Measurements from ENCODE around the gene ATXN10.
"Not testable (repeated sequence)": the region's sequence is repeated elsewhere in the genome, so short reads cannot be mapped to it uniquely, and the experiment has no call there.

The ATXN10 gene

GRCh38 chr22:45656577-45656976, 15.1 kb upstream of the ATXN10 start:
- Mint-ChIP-seq H3K27me3 (peaks cover 14% of the 10 kb centered on the region), H3K9me3 (no peaks in the 10 kb centered on the region), H3K4me3 (no peak overlapping the region), H3K36me3 (ENCODE audit: low read depth) (no peaks in the 10 kb centered on the region), H3K4me1 (ENCODE audit: low read depth) (no peaks in the 10 kb centered on the region), H3K27ac (no peak overlapping the region)
- no peak for DNase-seq

GRCh38 chr22:45657701-45658100, 13.9 kb upstream of the ATXN10 start:
- H3K36me3 Mint-ChIP-seq (ENCODE audit: low read depth) = no peaks in the 10 kb centered on the region
- no peak overlapping the region for H3K27ac Mint-ChIP-seq
- no peak for DNase-seq
- H3K27me3 Mint-ChIP-seq = peaks cover 19% of the 10 kb centered on the region
- H3K4me1 Mint-ChIP-seq (ENCODE audit: low read depth) = no peaks in the 10 kb centered on the region
- H3K4me3 Mint-ChIP-seq = no peak overlapping the region
- H3K9me3 Mint-ChIP-seq = no peaks in the 10 kb centered on the region

- no peaks in the 10 kb centered on the region for H3K4me1 Mint-ChIP-seq (ENCODE audit: low read depth)
- peaks cover 24% of the 10 kb centered on the region for H3K27me3 Mint-ChIP-seq
- no peaks in the 10 kb centered on the region for H3K9me3 Mint-ChIP-seq
- no peak overlapping the region for H3K27ac Mint-ChIP-seq
- no peak for DNase-seq
- H3K4me3 Mint-ChIP-seq = no peak overlapping the region
- no peaks in the 10 kb centered on the region for H3K36me3 Mint-ChIP-seq (ENCODE audit: low read depth)
Measured at GRCh38 chr22:45664136-45664646, 7.4 kb upstream of the ATXN10 start.

GRCh38 chr22:45667486-45667885, 4.1 kb upstream of the ATXN10 start:
- DNase-seq = no peak
- Mint-ChIP-seq H3K27ac (no peak overlapping the region), H3K9me3 (no peaks in the 10 kb centered on the region), H3K4me1 (ENCODE audit: low read depth) (peaks cover 3% of the 10 kb centered on the region), H3K36me3 (ENCODE audit: low read depth) (peaks cover 2% of the 10 kb centered on the region), H3K27me3 (peaks cover 17% of the 10 kb centered on the region), H3K4me3 (no peak overlapping the region)

- not testable (repeated sequence) for H3K27ac Mint-ChIP-seq, H3K27me3 Mint-ChIP-seq, DNase-seq, H3K4me3 Mint-ChIP-seq, H3K9me3 Mint-ChIP-seq
- Mint-ChIP-seq H3K36me3 (ENCODE audit: low read depth) (peaks cover 27% of the 10 kb centered on the region), H3K4me1 (ENCODE audit: low read depth) (peaks cover 30% of the 10 kb centered on the region)
Measured at GRCh38 chr22:45670363-45670762, 1.3 kb upstream of the ATXN10 start.

- H3K27me3 Mint-ChIP-seq = peaks cover 7% of the 10 kb centered on the region
- H3K4me3 Mint-ChIP-seq = peak overlapping the region; percentile 85
- peak overlapping the region; percentile 87 for H3K27ac Mint-ChIP-seq
- peaks cover 36% of the 10 kb centered on the region for H3K4me1 Mint-ChIP-seq (ENCODE audit: low read depth)
- peaks cover 36% of the 10 kb centered on the region for H3K36me3 Mint-ChIP-seq (ENCODE audit: low read depth)
- no peaks in the 10 kb centered on the region for H3K9me3 Mint-ChIP-seq
- DNase-seq = no peak
Measured at GRCh38 chr22:45670981-45671782, 452 bp upstream of the ATXN10 start.

- Mint-ChIP-seq H3K9me3 (no peaks in the 10 kb centered on the region), H3K27ac (peak overlapping the region; percentile 92), H3K4me1 (ENCODE audit: low read depth) (peaks cover 46% of the 10 kb centered on the region), H3K36me3 (ENCODE audit: low read depth) (peaks cover 49% of the 10 kb centered on the region), H3K4me3 (peak overlapping the region; percentile 95), H3K27me3 (no peaks in the 10 kb centered on the region)
- DNase-seq = no peak
Measured at GRCh38 chr22:45672564-45673481, 1.2 kb downstream of the ATXN10 start.

- no peaks in the 10 kb centered on the region for H3K9me3 Mint-ChIP-seq
- H3K4me3 Mint-ChIP-seq = peak overlapping the region; percentile 95
- peak overlapping the region; percentile 92 for H3K27ac Mint-ChIP-seq
- no peaks in the 10 kb centered on the region for H3K27me3 Mint-ChIP-seq
- H3K36me3 Mint-ChIP-seq (ENCODE audit: low read depth) = peaks cover 51% of the 10 kb centered on the region
- DNase-seq = no peak
- peaks cover 48% of the 10 kb centered on the region for H3K4me1 Mint-ChIP-seq (ENCODE audit: low read depth)
Measured at GRCh38 chr22:45673482-45674175, 2.0 kb downstream of the ATXN10 start.

GRCh38 chr22:45676024-45676423, 4.4 kb downstream of the ATXN10 start:
- no peak overlapping the region for H3K4me3 Mint-ChIP-seq
- H3K36me3 Mint-ChIP-seq (ENCODE audit: low read depth) = peaks cover 56% of the 10 kb centered on the region
- peaks cover 60% of the 10 kb centered on the region for H3K4me1 Mint-ChIP-seq (ENCODE audit: low read depth)
- H3K9me3 Mint-ChIP-seq = no peaks in the 10 kb centered on the region
- H3K27me3 Mint-ChIP-seq = no peaks in the 10 kb centered on the region
- H3K27ac Mint-ChIP-seq = no peak overlapping the region
- no peak for DNase-seq

- no peak overlapping the region for H3K27ac Mint-ChIP-seq
- no peaks in the 10 kb centered on the region for H3K27me3 Mint-ChIP-seq
- no peak overlapping the region for H3K4me3 Mint-ChIP-seq
- H3K36me3 Mint-ChIP-seq (ENCODE audit: low read depth) = peaks cover 56% of the 10 kb centered on the region
- no peak for DNase-seq
- H3K9me3 Mint-ChIP-seq = no peaks in the 10 kb centered on the region
- H3K4me1 Mint-ChIP-seq (ENCODE audit: low read depth) = peaks cover 59% of the 10 kb centered on the region
Measured at GRCh38 chr22:45677063-45677462, 5.4 kb downstream of the ATXN10 start.

- Mint-ChIP-seq H3K9me3 (no peaks in the 10 kb centered on the region), H3K27me3 (no peaks in the 10 kb centered on the region), H3K4me1 (ENCODE audit: low read depth) (peaks cover 43% of the 10 kb centered on the region), H3K27ac (peak overlapping the region; percentile 4), H3K36me3 (ENCODE audit: low read depth) (peaks cover 38% of the 10 kb centered on the region), H3K4me3 (no peak overlapping the region)
- no peak for DNase-seq
Measured at GRCh38 chr22:45678961-45679912, 7.6 kb downstream of the ATXN10 start.

GRCh38 chr22:45680932-45681700, 9.5 kb downstream of the ATXN10 start:
- H3K27ac Mint-ChIP-seq = no peak overlapping the region
- peaks cover 22% of the 10 kb centered on the region for H3K36me3 Mint-ChIP-seq (ENCODE audit: low read depth)
- peaks cover 31% of the 10 kb centered on the region for H3K4me1 Mint-ChIP-seq (ENCODE audit: low read depth)
- no peak overlapping the region for H3K4me3 Mint-ChIP-seq
- H3K9me3 Mint-ChIP-seq = no peaks in the 10 kb centered on the region
- no peaks in the 10 kb centered on the region for H3K27me3 Mint-ChIP-seq
- DNase-seq = no peak

GRCh38 chr22:45682064-45682463, 10.4 kb downstream of the ATXN10 start:
- no peak for DNase-seq
- no peak overlapping the region for H3K4me3 Mint-ChIP-seq
- peaks cover 13% of the 10 kb centered on the region for H3K36me3 Mint-ChIP-seq (ENCODE audit: low read depth)
- H3K27me3 Mint-ChIP-seq = no peaks in the 10 kb centered on the region
- peaks cover 32% of the 10 kb centered on the region for H3K4me1 Mint-ChIP-seq (ENCODE audit: low read depth)
- H3K9me3 Mint-ChIP-seq = no peaks in the 10 kb centered on the region
- no peak overlapping the region for H3K27ac Mint-ChIP-seq

Data from activated T-cell treated with anti-CD3 and anti-CD28 coated beads, Interleukin-2, amount 50 U/mL, for 24 hours (primary cell).